SU-DHL-6 (cell line): Measurements from ENCODE around the gene ATP6V0B.

Experiments
- H2AFZ ChIP-seq: fragments of 200-600 bp; sonication (generic); 2 replicates; pipeline ENCODE4 v1.6.1; 2014; ENCODE audit warnings: low read depth, mild to moderate bottlenecking, moderate library complexity, mixed read lengths, antibody characterized with exemption, low read length; ENCODE audit not compliant: severe bottlenecking
- H3F3A ChIP-seq: fragments of 200-600 bp; shearing (Covaris generic); 2 replicates; pipeline ENCODE4 v1.6.0; 2016; ENCODE audit warnings: antibody characterized with exemption, mild to moderate bottlenecking; ENCODE audit not compliant: insufficient read depth
- H3K27ac ChIP-seq: fragments of 200-600 bp; sonication (generic); 2 replicates; pipeline ENCODE4 v1.5.1; 2016; ENCODE audit warnings: low read depth, mild to moderate bottlenecking, low read length, moderate library complexity, mixed read lengths
- H3K27me3 ChIP-seq: fragments of 200-600 bp; sonication (generic), shearing (Covaris generic); 2 replicates; pipeline ENCODE4 v1.6.0; 2014; ENCODE audit warnings: mild to moderate bottlenecking, low read length
- H3K36me3 ChIP-seq: fragments of 200-600 bp; sonication (generic); 2 replicates; pipeline ENCODE4 v1.6.1; 2014; ENCODE audit warnings: mild to moderate bottlenecking, low read length, mixed read lengths
- H3K4me2 ChIP-seq: fragments of 300-600, 200-600 bp; shearing (Covaris generic), sonication (generic); 2 replicates; pipeline ENCODE4 v1.6.0; 2014; ENCODE audit warnings: low read length, low read depth, mild to moderate bottlenecking; ENCODE audit not compliant: poor library complexity, severe bottlenecking
- H3K4me3 ChIP-seq: fragments of 200-600 bp; sonication (generic); 2 replicates; pipeline ENCODE4 v1.5.1; 2014; ENCODE audit warnings: antibody characterized with exemption, low read length, mild to moderate bottlenecking, mixed read lengths; ENCODE audit not compliant: insufficient read depth, poor library complexity, severe bottlenecking
- H3K79me2 ChIP-seq: fragments of 200-600 bp; sonication (generic); 2 replicates; pipeline ENCODE4 v1.6.1; 2014; ENCODE audit warnings: mild to moderate bottlenecking, low read length, moderate library complexity; ENCODE audit not compliant: insufficient read depth
- H3K9ac ChIP-seq: fragments of 200-600 bp; sonication (generic); 2 replicates; pipeline ENCODE4 v1.7.0; 2014; ENCODE audit warnings: mild to moderate bottlenecking, low read length
- H3K9me2 ChIP-seq: fragments of 200-600 bp; sonication (generic); replicated peaks from 2 replicates; pipeline ENCODE4 v1.6.1; 2014; ENCODE audit warnings: low read length; ENCODE audit not compliant: insufficient read depth
- H3K9me3 ChIP-seq: fragments of 200-600 bp; sonication (generic); 2 replicates; pipeline ENCODE4 v1.6.1; 2014; ENCODE audit warnings: low read length, mixed read lengths; ENCODE audit not compliant: insufficient read depth
- H4K20me1 ChIP-seq: fragments of 200-600 bp; sonication (generic); 2 replicates; pipeline ENCODE4 v1.6.1; 2014; ENCODE audit warnings: low read depth, mild to moderate bottlenecking, antibody characterized with exemption, low read length, moderate library complexity, mixed read lengths
- CTCF ChIP-seq: fragments of 200-600 bp; sonication (generic); IDR thresholded peaks from one replicate; pipeline ENCODE4 v1.5.1; 2017; ENCODE audit warnings: antibody characterized with exemption, mild to moderate bottlenecking, low read length, moderate library complexity; ENCODE audit not compliant: insufficient read depth, poor library complexity, severe bottlenecking
- EZH2phosphoT487 ChIP-seq: fragments of 200-600 bp; sonication (generic), shearing (Covaris generic); conservative IDR thresholded peaks from 2 replicates; pipeline ENCODE4 v1.6.1; 2018; ENCODE audit warnings: mild to moderate bottlenecking, antibody characterized with exemption, low read length, moderate library complexity, mixed read lengths

The ATP6V0B gene

GRCh38 chr1:43951021-43951985 is 23.5 kb upstream of the ATP6V0B start:
- H3K36me3 ChIP-seq, result no peaks in the 10 kb centered on the region
- no peak for TF ChIP-seq CTCF
- TF ChIP-seq EZH2phosphoT487, result no peak

GRCh38 chr1:43952731-43953346 is 21.9 kb upstream of the ATP6V0B start:
- TF ChIP-seq CTCF, result no peak
- TF ChIP-seq EZH2phosphoT487, result no peak
- H3K79me2 ChIP-seq, result peaks cover 6% of the 10 kb centered on the region; the same call in 1 of the 2 replicates
- H3F3A ChIP-seq, result no peaks in the 10 kb centered on the region
- H3K36me3 ChIP-seq, result no peaks in the 10 kb centered on the region
- no peak overlapping the region for H3K4me3 ChIP-seq
- no peak overlapping the region for H2AFZ ChIP-seq
- no peak overlapping the region for H3K9ac ChIP-seq
- H3K9me2 ChIP-seq, result no peaks in the 10 kb centered on the region
- no peaks in the 10 kb centered on the region; the same call in 1 of the 2 replicates for H4K20me1 ChIP-seq
- no peak overlapping the region for H3K27ac ChIP-seq
- H3K27me3 ChIP-seq, result no peaks in the 10 kb centered on the region
- H3K4me2 ChIP-seq, result no peak overlapping the region
- no peaks in the 10 kb centered on the region for H3K9me3 ChIP-seq

More at GRCh38 chr1:43951021-43951985, 23.5 kb upstream of the ATP6V0B start:
- no peaks in the 10 kb centered on the region for H3K9me3 ChIP-seq
- H3K4me2 ChIP-seq, result no peak overlapping the region
- no peaks in the 10 kb centered on the region for H3K9me2 ChIP-seq
- no peaks in the 10 kb centered on the region for H3K27me3 ChIP-seq
- H3F3A ChIP-seq, result no peaks in the 10 kb centered on the region
- H2AFZ ChIP-seq, result no peak overlapping the region
- no peaks in the 10 kb centered on the region; the same call in 1 of the 2 replicates for H4K20me1 ChIP-seq
- no peak overlapping the region for H3K9ac ChIP-seq
- no peak overlapping the region for H3K27ac ChIP-seq
- H3K79me2 ChIP-seq, result peaks cover 15% of the 10 kb centered on the region; the same call in 1 of the 2 replicates
- no peak overlapping the region for H3K4me3 ChIP-seq

GRCh38 chr1:43953361-43953760 is 21.4 kb upstream of the ATP6V0B start:
- TF ChIP-seq EZH2phosphoT487, result no peak
- TF ChIP-seq CTCF, result no peak
- Histone ChIP-seq H3K4me3 (no peak overlapping the region), H3K27ac (no peak overlapping the region), H4K20me1 (no peaks in the 10 kb centered on the region; the same call in 1 of the 2 replicates), H2AFZ (no peak overlapping the region), H3K79me2 (peaks cover 1% of the 10 kb centered on the region; the same call in 1 of the 2 replicates), H3K4me2 (no peak overlapping the region), H3K9ac (no peak overlapping the region), H3K36me3 (no peaks in the 10 kb centered on the region), H3K9me3 (no peaks in the 10 kb centered on the region), H3F3A (no peaks in the 10 kb centered on the region), H3K27me3 (no peaks in the 10 kb centered on the region), H3K9me2 (no peaks in the 10 kb centered on the region)
